ENCODE results near the gene YIPF1. TPM values are rescaled to one million over a fixed set of nuclear protein-coding genes. Genes with fewer than 3 reads are reported as not detected.

The YIPF1 gene
- total RNA-seq, 1 donor: 19.9 TPM

Small RNA genes within 50 kb of the gene (small RNA-seq; reads per million reads assigned to genes)
- gene AL049745.1: not detected

Other genes starting within 250 kb of the YIPF1 start
- not detected for gene GLIS1, start 150.6 kb downstream of the YIPF1 start, total RNA-seq
- 22.1 TPM for gene NDC1, start 51.5 kb downstream of the YIPF1 start, total RNA-seq
- gene DIO1, start 4.4 kb upstream of the YIPF1 start, total RNA-seq: not detected
- 5.9 TPM for gene IFT25, start 55.9 kb upstream of the YIPF1 start, total RNA-seq
- gene LRRC42, start 56.6 kb upstream of the YIPF1 start, total RNA-seq: 8.9 TPM
- not detected for gene LDLRAD1, start 128.4 kb upstream of the YIPF1 start, total RNA-seq
- 177 TPM for gene TMEM59, start 163.4 kb upstream of the YIPF1 start, total RNA-seq
- gene TCEANC2, start 163.8 kb upstream of the YIPF1 start, total RNA-seq: 7.5 TPM